MCF 10A (cell line): ENCODE measurements around the gene COL4A1. TPM values are rescaled to one million over a fixed set of nuclear protein-coding genes. Genes with fewer than 3 reads are reported as not detected.

Source experiments
- BruUV-seq: library from RNA; stranded (reverse); fragments of 400-500 nt; replicated peaks from 2 replicates; lab custom pipeline; 2021; lab: Mats Ljungman, UMichigan
- CTCF ChIA-PET: fragments of 300-600 bp; sonication (Branson Sonifier 250); formaldehyde crosslinking; extraction: SDS; loops from one replicate; lab custom pipeline; 2021; ENCODE audit warnings: antibody characterized with exemption, inconsistent platforms; lab: Yijun Ruan, JAX
- POLR2A ChIA-PET: fragments of 300-600, 350-650 bp; sonication (Branson Sonifier 250); formaldehyde crosslinking; extraction: SDS; loops from one replicate; lab custom pipeline; 2020; ENCODE audit warnings: antibody characterized with exemption, inconsistent platforms; lab: Yijun Ruan, JAX
- DNase-seq: peaks from one replicate; pipeline ENCODE4 v3.0.0-alpha.2; 2018; ENCODE audit not compliant: unreplicated experiment
- H3K27ac Mint-ChIP-seq: one replicate; pipeline ENCODE4 v1.8.0; 2022; ENCODE audit warnings: mild to moderate bottlenecking, low read depth, mixed read lengths; ENCODE audit not compliant: unreplicated experiment
- H3K27me3 Mint-ChIP-seq: one replicate; pipeline ENCODE4 v1.8.0; 2022; ENCODE audit warnings: mixed read lengths; ENCODE audit not compliant: insufficient read depth, unreplicated experiment
- H3K36me3 Mint-ChIP-seq: one replicate; pipeline ENCODE4 v1.8.0; 2022; ENCODE audit warnings: mild to moderate bottlenecking, moderate library complexity, mixed read lengths; ENCODE audit not compliant: insufficient read depth, unreplicated experiment
- H3K4me1 Mint-ChIP-seq: one replicate; pipeline ENCODE4 v1.8.0; 2022; ENCODE audit warnings: mixed read lengths; ENCODE audit not compliant: insufficient read depth, unreplicated experiment
- H3K4me3 Mint-ChIP-seq: one replicate; pipeline ENCODE4 v1.8.0; 2022; ENCODE audit warnings: mild to moderate bottlenecking, moderate library complexity, mixed read lengths; ENCODE audit not compliant: unreplicated experiment
- H3K9me3 Mint-ChIP-seq: one replicate; pipeline ENCODE4 v1.8.0; 2022; ENCODE audit warnings: mixed read lengths; ENCODE audit not compliant: unreplicated experiment
- CTCF ChIP-seq: fragments of 200-600 bp; IDR thresholded peaks from one replicate; pipeline ENCODE4 v1.8.0; 2022; ENCODE audit warnings: antibody characterized with exemption, mild to moderate bottlenecking; ENCODE audit not compliant: unreplicated experiment
- intact Hi-C: fragments of 100-400 bp; cut with micrococcal nuclease; formaldehyde crosslinking; loops from 2 replicates; pipeline ENCODE4 v1.14.1; 2022
- total RNA-seq: library from RNA; stranded (reverse); gene quantifications from 2 replicates; pipeline ENCODE4 v1.2.3, GENCODE V29; 2022

COL4A1 gene
- total RNA-seq, 1 experiment from 2014 or later: 42.1 TPM

DNA sequence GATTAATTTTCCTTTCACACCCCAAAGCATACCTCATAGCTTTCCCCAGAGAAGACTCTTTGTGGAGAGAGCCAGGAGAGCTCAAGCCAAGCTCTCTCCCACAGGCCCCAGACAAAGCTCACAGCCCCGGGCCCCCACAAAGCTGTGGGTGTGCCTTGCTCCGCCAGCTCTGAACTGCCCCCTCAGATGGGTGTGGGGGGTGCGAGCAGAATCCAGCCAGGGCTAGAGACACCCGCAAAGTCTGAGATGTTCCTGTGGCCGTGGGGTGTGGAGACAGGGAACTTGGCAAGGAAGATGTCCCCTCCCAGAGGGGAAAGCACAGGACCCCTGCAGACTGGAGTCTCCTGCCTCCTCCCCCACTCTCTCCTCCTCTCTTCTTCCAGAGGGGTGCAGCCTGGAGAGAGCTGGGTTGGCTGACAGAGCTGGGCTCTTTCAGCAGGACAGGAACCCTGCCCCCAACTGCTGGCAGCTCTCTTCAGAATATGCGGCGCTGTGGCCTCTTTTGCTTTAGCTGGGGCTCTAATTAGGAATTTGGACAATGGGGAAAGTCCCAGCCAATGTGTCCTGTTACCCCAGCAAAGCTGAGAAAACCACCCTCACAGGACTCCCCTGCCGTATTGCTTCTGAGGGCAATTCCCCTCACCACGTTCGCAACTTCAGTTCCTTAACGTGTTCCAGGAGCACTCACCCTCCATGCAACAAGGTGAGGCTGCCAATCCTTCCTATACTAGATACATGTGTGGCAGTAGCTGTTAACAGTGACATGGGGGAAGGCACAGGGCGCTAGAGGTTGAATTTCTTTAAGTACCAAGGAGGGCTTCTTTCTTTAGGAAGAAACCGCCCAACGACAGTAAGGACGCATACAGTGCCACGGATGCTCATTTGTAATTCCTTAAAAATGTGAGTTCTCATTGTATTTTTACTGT is 170.0 kb downstream of the COL4A1 start:
- H3K27me3 Mint-ChIP-seq: no peaks in the 10 kb centered on the region
- peak overlapping the region; percentile 86 for H3K27ac Mint-ChIP-seq
- ChIA-PET POLR2A (interaction anchor here (0.6 to 1.9 kb wide), 5 partner anchors 10 to 425 kb away, joined by 3 to 7 read pairs (median 3); no protein-coding TSS in a partner anchor), CTCF (interaction anchor here (0.7 to 3.1 kb wide), 7 partner anchors 9 to 1176 kb away, joined by 3 to 10 read pairs (median 4); no protein-coding TSS in a partner anchor)
- H3K9me3 Mint-ChIP-seq: no peaks in the 10 kb centered on the region
- BruUV-seq: no TSS peak
- DNase-seq: no peak
- no peaks in the 10 kb centered on the region for H3K36me3 Mint-ChIP-seq
- H3K4me1 Mint-ChIP-seq: no peaks in the 10 kb centered on the region
- no peak for TF ChIP-seq CTCF
- peak overlapping the region; percentile 87 for H3K4me3 Mint-ChIP-seq
- intact Hi-C loops: loop anchor here (2.0 kb wide), 1 partner anchor 28 kb away; no protein-coding TSS in a partner anchor

GRCh38 chr13:110135977-110136597 is 170.9 kb downstream of the COL4A1 start:
- intact Hi-C loops: loop anchor here (2.0 kb wide), 1 partner anchor 27 kb away; no protein-coding TSS in a partner anchor
- TF ChIP-seq CTCF: no peak
- CTCF ChIA-PET: interaction anchor here (0.7 to 3.1 kb wide), 3 partner anchors 10 to 1175 kb away, joined by 3 to 10 read pairs (median 4); no protein-coding TSS in a partner anchor
- POLR2A ChIA-PET: interaction anchor here (1.9 kb wide), 1 partner anchor 9 kb away, joined by 6 read pairs; no protein-coding TSS in a partner anchor
- H3K27me3 Mint-ChIP-seq: no peaks in the 10 kb centered on the region
- H3K9me3 Mint-ChIP-seq: no peaks in the 10 kb centered on the region
- H3K4me1 Mint-ChIP-seq: no peaks in the 10 kb centered on the region
- H3K4me3 Mint-ChIP-seq: no peak overlapping the region
- no peak for DNase-seq
- no peaks in the 10 kb centered on the region for H3K36me3 Mint-ChIP-seq
- H3K27ac Mint-ChIP-seq: no peak overlapping the region
- BruUV-seq: no TSS peak

- TF ChIP-seq CTCF: no peak
- H3K27me3 Mint-ChIP-seq: no peaks in the 10 kb centered on the region
- intact Hi-C loops: no loop called here
- ChIA-PET POLR2A (interaction anchor here (0.7 to 1.0 kb wide), 2 partner anchors 8 to 21 kb away, joined by 3 read pairs; no protein-coding TSS in a partner anchor), CTCF (interaction anchor here (0.7 kb wide), 1 partner anchor 11 kb away, joined by 3 read pairs; no protein-coding TSS in a partner anchor)
- no peaks in the 10 kb centered on the region for H3K4me1 Mint-ChIP-seq
- no peak overlapping the region for H3K4me3 Mint-ChIP-seq
- H3K27ac Mint-ChIP-seq: no peak overlapping the region
- DNase-seq: no peak
- no peaks in the 10 kb centered on the region for H3K9me3 Mint-ChIP-seq
- no TSS peak for BruUV-seq
- H3K36me3 Mint-ChIP-seq: no peaks in the 10 kb centered on the region
Measured at GRCh38 chr13:110134801-110135200, 172.2 kb downstream of the COL4A1 start.
